CD4-positive, alpha-beta T cell (primary cell): ENCODE measurements around the gene MLLT10. TPM values are rescaled to one million over a fixed set of nuclear protein-coding genes. Genes with fewer than 3 reads are reported as not detected.

Experiments
- ATAC-seq: fragments of 200-7000 bp; cut with Tn5 transposase; one replicate; pipeline ENCODE4 v1.10.0; 2022; ENCODE audit warnings: mild to moderate bottlenecking; ENCODE audit not compliant: poor library complexity
- CTCF ChIA-PET: fragments of 350-600 bp; sonication (Branson Sonifier 250); formaldehyde crosslinking; loops from one replicate; lab custom pipeline; 2021; ENCODE audit warnings: antibody characterized with exemption, inconsistent platforms; lab: Charles Lee
- POLR2A ChIA-PET: fragments of 350-600 bp; sonication (Branson Sonifier 250); formaldehyde crosslinking; loops from one replicate; lab custom pipeline; 2021; ENCODE audit warnings: antibody characterized with exemption, inconsistent platforms; lab: Charles Lee
- DNase-seq, 14 experiments: peaks; one replicate each; pipeline ENCODE4 v3.0.0-alpha.2; 2013 to 2020; ENCODE audit warnings: mixed read lengths in 2 of 14
- H3K27ac ChIP-seq, 2 donors: one replicate each; pipeline versions ENCODE4 v1.5.1 to v1.7.0; 2013; ENCODE audit warnings: low read length in 2 of 2, low read depth in 1 of 2, mild to moderate bottlenecking in 1 of 2
- H3K27me3 ChIP-seq, 2 experiments: 1 replicate in 1 of 2; 2 replicates in 1 of 2; pipeline versions ENCODE4 v1.6.1 to v1.7.0; 2013; ENCODE audit warnings: low read length in 2 of 2, control low read depth in 1 of 2, mild to moderate bottlenecking in 1 of 2, moderate library complexity in 1 of 2; ENCODE audit not compliant: insufficient read depth in 2 of 2, control insufficient read depth in 1 of 2
- H3K36me3 ChIP-seq: one replicate; pipeline ENCODE4 v1.6.1; 2013; ENCODE audit warnings: low read length, control low read depth; ENCODE audit not compliant: insufficient read depth
- H3K4me1 ChIP-seq: one replicate; pipeline ENCODE4 v1.6.1; 2013; ENCODE audit warnings: low read length, control low read depth; ENCODE audit not compliant: insufficient read depth
- H3K4me3 ChIP-seq: one replicate; pipeline ENCODE4 v1.5.1; 2013; ENCODE audit warnings: mild to moderate bottlenecking, low read length, moderate library complexity
- H3K9me3 ChIP-seq, 2 experiments: 1 replicate in 1 of 2; 2 replicates in 1 of 2; pipeline versions ENCODE4 v1.6.1 to v1.7.0; 2013; ENCODE audit warnings: low read length in 2 of 2, mild to moderate bottlenecking in 2 of 2, control low read depth in 1 of 2, moderate library complexity in 1 of 2; ENCODE audit not compliant: control insufficient read depth in 1 of 2, insufficient read depth in 1 of 2
- H3K27ac Mint-ChIP-seq: one replicate; pipeline ENCODE4 v1.8.0; 2020; ENCODE audit warnings: mixed read lengths
- H3K27me3 Mint-ChIP-seq: one replicate; pipeline ENCODE4 v1.8.0; 2021; ENCODE audit warnings: mixed read lengths
- H3K36me3 Mint-ChIP-seq: one replicate; pipeline ENCODE4 v1.8.0; 2021; ENCODE audit warnings: low read depth, mixed read lengths
- H3K4me1 Mint-ChIP-seq: one replicate; pipeline ENCODE4 v1.8.0; 2021; ENCODE audit warnings: low read depth, mixed read lengths
- H3K4me3 Mint-ChIP-seq: one replicate; pipeline ENCODE4 v1.8.0; 2020; ENCODE audit warnings: mild to moderate bottlenecking, mixed read lengths
- H3K9me3 Mint-ChIP-seq: one replicate; pipeline ENCODE4 v1.8.0; 2020; ENCODE audit warnings: mixed read lengths
- CTCF ChIP-seq: fragments of 200-600 bp; IDR thresholded peaks from one replicate; pipeline ENCODE4 v1.8.0; 2022; ENCODE audit warnings: antibody characterized with exemption, mild to moderate bottlenecking
- intact Hi-C, 2 experiments: fragments of 100-400 bp; cut with DNase I in 1 of 2; cut with micrococcal nuclease in 1 of 2; formaldehyde crosslinking; loops; one replicate each; pipeline versions ENCODE4 v1.15.1 to v1.9.0; 2023 to 2025; cut with DNase I, micrococcal nuclease
- total RNA-seq, 174 experiments: library from RNA in 2 of 174; stranded (reverse) in 2 of 174; gene quantifications; one replicate each; pipeline ENCODE4 v1.2.3 and lab custom pipeline; 2021 to 2026

MLLT10 gene
- total RNA-seq, 2 experiments from 2014 or later = 46.0 to 64.1 TPM

GRCh38 chr10:21760332-21760731 lies 226.3 kb downstream of the MLLT10 start:
- POLR2A ChIA-PET = interaction anchor here (0.8 to 1.1 kb wide), 2 partner anchors 14 to 15 kb away, joined by 3 read pairs; no protein-coding TSS in a partner anchor
- intact Hi-C loops = no loop called here
- CTCF ChIA-PET = interaction anchor here (1.3 kb wide), 1 partner anchor 28 kb away, joined by 5 read pairs; no protein-coding TSS in a partner anchor
- TF ChIP-seq CTCF = no peak
- no peaks in the 10 kb centered on the region for H3K27me3 Mint-ChIP-seq
- no peaks in the 10 kb centered on the region for H3K9me3 ChIP-seq
- ATAC-seq (no peak), DNase-seq (no peak)
- H3K4me1 ChIP-seq = peaks cover 6% of the 10 kb centered on the region
- H3K27ac Mint-ChIP-seq = no peak overlapping the region
- H3K4me3 Mint-ChIP-seq = no peak overlapping the region
- H3K36me3 Mint-ChIP-seq = peaks cover 16% of the 10 kb centered on the region
- peaks cover 14% of the 10 kb centered on the region for H3K4me1 Mint-ChIP-seq
- H3K27me3 ChIP-seq = no peaks in the 10 kb centered on the region
- no peaks in the 10 kb centered on the region for H3K9me3 Mint-ChIP-seq
- no peak overlapping the region for H3K4me3 ChIP-seq
- no peak overlapping the region for H3K27ac ChIP-seq
- peaks cover 33% of the 10 kb centered on the region for H3K36me3 ChIP-seq

- Mint-ChIP-seq H3K36me3 (peaks cover 4% of the 10 kb centered on the region), H3K9me3 (no peaks in the 10 kb centered on the region), H3K27me3 (no peaks in the 10 kb centered on the region), H3K4me1 (peaks cover 14% of the 10 kb centered on the region), H3K4me3 (peak overlapping the region; percentile 39), H3K27ac (peak overlapping the region; percentile 83)
- Histone ChIP-seq H3K27ac (peak overlapping the region; percentile 24 to 25), H3K4me3 (no peak overlapping the region), H3K4me1 (peaks cover 7% of the 10 kb centered on the region), H3K9me3 (no peaks in the 10 kb centered on the region), H3K27me3 (no peaks in the 10 kb centered on the region), H3K36me3 (peaks cover 9% of the 10 kb centered on the region)
- DNase-seq (peak in 9 of 14 experiments; percentile 5 to 69 (median 49)), ATAC-seq (peak; percentile 96)
- intact Hi-C loops = loop anchor here in 1 of 2 experiments (2.0 kb wide), 1 partner anchor 24 kb away; no protein-coding TSS in a partner anchor
- ChIA-PET POLR2A (interaction anchor here (0.6 to 2.0 kb wide), 9 partner anchors 8 to 268 kb away, joined by 3 to 6 read pairs (median 3); no protein-coding TSS in a partner anchor), CTCF (interaction anchor here (2.0 kb wide), 1 partner anchor 269 kb away, joined by 5 read pairs; no protein-coding TSS in a partner anchor)
- TF ChIP-seq CTCF = no peak
Observed at GRCh38 chr10:21764466-21765189, 230.6 kb downstream of the MLLT10 start.

- H3K27me3 ChIP-seq = no peaks in the 10 kb centered on the region
- ChIA-PET POLR2A (no interaction called here), CTCF (no interaction called here)
- H3K4me1 ChIP-seq = peaks cover 7% of the 10 kb centered on the region
- TF ChIP-seq CTCF = no peak
- peaks cover 33% of the 10 kb centered on the region for H3K4me1 Mint-ChIP-seq
- H3K4me3 Mint-ChIP-seq = no peak overlapping the region
- H3K9me3 ChIP-seq = no peaks in the 10 kb centered on the region
- peaks cover 14% of the 10 kb centered on the region for H3K36me3 Mint-ChIP-seq
- no peak for ATAC-seq
- H3K9me3 Mint-ChIP-seq = peaks cover 2% of the 10 kb centered on the region
- H3K4me3 ChIP-seq = no peak overlapping the region
- DNase-seq = no peak
- peak overlapping the region; percentile 28 for H3K27ac Mint-ChIP-seq
- H3K27me3 Mint-ChIP-seq = no peaks in the 10 kb centered on the region
- no peak overlapping the region for H3K27ac ChIP-seq
- no peaks in the 10 kb centered on the region for H3K36me3 ChIP-seq
- intact Hi-C loops = no loop called here
Observed at GRCh38 chr10:21769041-21769440, 235.0 kb downstream of the MLLT10 start.
